ENCODE data around the gene EPHB1. TPM values are rescaled to one million over a fixed set of nuclear protein-coding genes. Genes with fewer than 3 reads are reported as not detected.

EPHB1 gene
- total RNA-seq, 1 experiment from 2014 or later, result 0.86 TPM

GRCh38 chr3:134748698-134749097, 46.4 kb upstream of the EPHB1 start:
- DNase-seq (ENCODE audit: low read depth, low spot score) (no peak), ATAC-seq (no peak)
- H2AFZ ChIP-seq (ENCODE audit: low read depth, low read length, poor library complexity, severe bottlenecking), result no peak overlapping the region
- ChIA-PET CTCF (no interaction called here), POLR2A (no interaction called here), RAD21 (ENCODE audit: low non-redundant PET in 1 of 2, low total read pairs in 2 of 2, uncharacterized antibody in 2 of 2, unreplicated experiment in 2 of 2) (no interaction called here)
- no peak overlapping the region for H3K27ac ChIP-seq (ENCODE audit: low read depth, low read length)
- intact Hi-C loops (cut with micrococcal nuclease), result no loop called here
- H3K27me3 ChIP-seq (ENCODE audit: insufficient read depth, low read length), result peaks cover 30% of the 10 kb centered on the region
- H3K4me3 ChIP-seq (replicated peaks in 1 of 2; ENCODE audit: low read depth in 1 of 2, low read length in 2 of 2), result no peak overlapping the region
- no peaks in the 10 kb centered on the region for H3K9me3 ChIP-seq (ENCODE audit: control insufficient read depth in 1 of 2, insufficient read depth in 1 of 2, low read depth in 1 of 2, low read length in 2 of 2)
- H3K9me2 ChIP-seq (ENCODE audit: insufficient read depth), result no peaks in the 10 kb centered on the region
- H4K20me1 ChIP-seq (ENCODE audit: insufficient read depth), result no peaks in the 10 kb centered on the region
- H3K79me2 ChIP-seq (ENCODE audit: insufficient read depth, low read length), result no peaks in the 10 kb centered on the region
- TF ChIP-seq CTCF (IDR thresholded peaks at IDR 0.05 in 2 of 3, conservative IDR thresholded peaks at IDR 0.05 in 1 of 3; ENCODE audit: borderline replicate concordance in 1 of 3, insufficient read depth in 1 of 3, low read depth in 2 of 3, low read length in 2 of 3), result no peak
- no peak for TF ChIP-seq RAD21 (IDR thresholded peaks at IDR 0.05; ENCODE audit: low read depth)
- no peak for TF ChIP-seq EGR1 (IDR thresholded peaks at IDR 0.05; ENCODE audit: low read depth)
- no peak for TF ChIP-seq FOSL1 (IDR thresholded peaks at IDR 0.05; ENCODE audit: low read depth)
- TF ChIP-seq EZH2 (IDR thresholded peaks at IDR 0.05), result no peak
- no peak for TF ChIP-seq SRF (IDR thresholded peaks at IDR 0.05; ENCODE audit: low read depth)
- TF ChIP-seq JUND (IDR thresholded peaks at IDR 0.05), result no peak
- no peak for TF ChIP-seq TCF7L2 (IDR thresholded peaks at IDR 0.05; ENCODE audit: borderline replicate concordance, extremely low read depth, insufficient read depth, insufficient read length)
- no peak for TF ChIP-seq SP1 (IDR thresholded peaks at IDR 0.05; ENCODE audit: low read depth)
- TF ChIP-seq POLR2AphosphoS5 (IDR thresholded peaks at IDR 0.05; ENCODE audit: low read depth, low read length), result no peak
- no peak for TF ChIP-seq ATF3 (IDR thresholded peaks at IDR 0.05)
- no peaks in the 10 kb centered on the region for H3K4me1 ChIP-seq (ENCODE audit: control insufficient read depth in 1 of 2, insufficient read depth in 2 of 2, low read length in 2 of 2)
- H3K9ac ChIP-seq (ENCODE audit: low read length), result no peak overlapping the region
- H3K36me3 ChIP-seq (ENCODE audit: control insufficient read depth in 1 of 2, insufficient read depth in 2 of 2, low read length in 2 of 2), result no peaks in the 10 kb centered on the region
- H3K4me2 ChIP-seq (ENCODE audit: low read length), result no peak overlapping the region
- BruUV-seq (replicated peaks), result no TSS peak

All from HCT116 (cell line).